Measurements from ENCODE around the gene TMPRSS6. TPM values are rescaled to one million over a fixed set of nuclear protein-coding genes. Genes with fewer than 3 reads are reported as not detected.
A peak's percentile ranks its signal among the peaks of the same experiment; 100 is the strongest.

TMPRSS6 gene
- total and polyA plus RNA-seq, 2 of the 13 experiments (the other 11 are each of a cell fraction or from before 2014, with no cell fraction given) = 4.2 to 4.8 TPM

- TF ChIP-seq ZNF343 (CRISPR knock-in tag; IDR thresholded peaks at IDR 0.05) (peak; percentile 58; the same call in 1 of the 2 replicates), GFI1 (CRISPR knock-in tag; IDR thresholded peaks at IDR 0.05; ENCODE audit: borderline replicate concordance) (peak; percentile 82), ZNF333 (CRISPR knock-in tag; IDR thresholded peaks at IDR 0.05; ENCODE audit: borderline replicate concordance) (peak; percentile 49), TRIM24 (CRISPR knock-in tag; IDR thresholded peaks at IDR 0.05) (peak; percentile 98), ZBTB42 (CRISPR knock-in tag; IDR thresholded peaks at IDR 0.05) (peak; percentile 67; the same call in 1 of the 2 replicates), ZNF142 (CRISPR knock-in tag; IDR thresholded peaks at IDR 0.05) (peak; percentile 54; the same call in 1 of the 2 replicates), ZNF468 (CRISPR knock-in tag; IDR thresholded peaks at IDR 0.05) (no peak), ZNF350 (CRISPR knock-in tag; IDR thresholded peaks at IDR 0.05; ENCODE audit: borderline replicate concordance, low read depth) (peak; percentile 96), REXO4 (CRISPR knock-in tag; IDR thresholded peaks at IDR 0.05; ENCODE audit: borderline replicate concordance) (0 out of 2 replicates have a peak, but pooled peaks have one; percentile 67), PHB2 (IDR thresholded peaks at IDR 0.05; ENCODE audit: partially characterized antibody) (no peak), MIER2 (CRISPR knock-in tag; IDR thresholded peaks at IDR 0.05) (peak; percentile 89), ZMAT3 (CRISPR knock-in tag; conservative IDR thresholded peaks at IDR 0.05) (no peak; the same call in 1 of the 2 replicates), SRY (CRISPR knock-in tag; IDR thresholded peaks at IDR 0.05) (peak; percentile 87; the same call in 1 of the 2 replicates), ZNF792 (CRISPR knock-in tag; IDR thresholded peaks at IDR 0.05) (peak; percentile 83; the same call in 1 of the 2 replicates), EED (CRISPR knock-in tag; IDR thresholded peaks at IDR 0.05) (no peak), ZNF12 (CRISPR knock-in tag; IDR thresholded peaks at IDR 0.05) (0 out of 2 replicates have a peak, but pooled peaks have one; percentile 83), STAT5B (CRISPR knock-in tag; IDR thresholded peaks at IDR 0.05) (peak; percentile 61; the same call in 1 of the 2 replicates), RAD51 (IDR thresholded peaks at IDR 0.05; ENCODE audit: borderline replicate concordance) (no peak), NR2F6 (IDR thresholded peaks at IDR 0.05) (peak; percentile 96), NR2F6 (CRISPR knock-in tag; IDR thresholded peaks at IDR 0.05) (peak; percentile 95), HINFP (CRISPR knock-in tag; IDR thresholded peaks at IDR 0.05; ENCODE audit: low read depth) (no peak), ELK4 (CRISPR knock-in tag; IDR thresholded peaks at IDR 0.05; ENCODE audit: borderline replicate concordance) (no peak)
Observed at GRCh38 chr22:37032535-37033460, 76.7 kb downstream of the TMPRSS6 start (continued).
